HUES64 (cell line): ENCODE results near the gene CAMK2A.

Experiments
- H3K27ac ChIP-seq: 2 replicates; pipeline ENCODE4 v1.7.0; 2013; ENCODE audit warnings: low read depth, low read length, inconsistent platforms
- H3K27me3 ChIP-seq: 2 replicates; pipeline ENCODE4 v1.6.1; 2013; ENCODE audit warnings: mild to moderate bottlenecking, low read length; ENCODE audit not compliant: insufficient read depth
- H3K36me3 ChIP-seq: 2 replicates; pipeline ENCODE4 v1.6.1; 2013; ENCODE audit warnings: mild to moderate bottlenecking, low read length; ENCODE audit not compliant: insufficient read depth
- H3K4me1 ChIP-seq: 2 replicates; pipeline ENCODE4 v1.6.1; 2013; ENCODE audit warnings: mild to moderate bottlenecking, low read length, moderate library complexity; ENCODE audit not compliant: insufficient read depth
- H3K4me3 ChIP-seq: 2 replicates; pipeline ENCODE4 v1.5.1; 2013; ENCODE audit warnings: mild to moderate bottlenecking, low read length, moderate library complexity
- H3K9ac ChIP-seq: 2 replicates; pipeline ENCODE4 v1.6.1; 2013; ENCODE audit warnings: mild to moderate bottlenecking, low read depth, low read length
- H3K9me3 ChIP-seq: 2 replicates; pipeline ENCODE4 v1.6.1; 2013; ENCODE audit warnings: low read depth, low read length; ENCODE audit not compliant: insufficient read depth
- WGBS: fragments of 150-250, 120-280 bp; methylation state at CpG from one replicate; pipeline ENCODE4 v1.1.7; 2013; ENCODE audit warnings: missing lambda C conversion rate; 5-methylcytosine and 5-hydroxymethylcytosine counted together

CAMK2A gene

DNA sequence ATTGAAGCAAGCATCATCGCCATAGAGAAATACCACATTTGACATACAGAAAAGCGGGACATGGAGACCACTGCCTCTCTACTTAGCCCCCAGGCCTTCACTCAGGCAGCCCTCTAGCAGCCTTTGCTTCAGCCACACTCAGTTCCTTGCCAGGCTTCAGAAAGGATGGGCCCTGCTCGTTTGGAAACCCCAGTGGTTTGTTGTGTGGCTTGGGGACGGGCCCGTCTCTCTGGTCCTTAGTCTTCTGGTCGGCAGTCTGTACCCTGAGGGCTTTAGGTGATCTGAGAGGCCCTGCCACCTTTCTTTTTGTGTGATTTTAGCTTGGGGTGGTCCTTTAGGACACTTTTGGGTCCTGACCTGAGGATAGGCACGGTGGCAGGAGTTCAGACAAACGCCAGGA, 34.2 kb upstream of the CAMK2A start:
- no peaks in the 10 kb centered on the region for H3K36me3 ChIP-seq
- no peak overlapping the region for H3K4me3 ChIP-seq
- no peaks in the 10 kb centered on the region for H3K9me3 ChIP-seq
- no peak overlapping the region for H3K9ac ChIP-seq
- peaks cover 13% of the 10 kb centered on the region for H3K4me1 ChIP-seq
- H3K27me3 ChIP-seq: no peaks in the 10 kb centered on the region
- 81% methylated on average over 8 of the region's 8 CpGs for WGBS
- no peak overlapping the region for H3K27ac ChIP-seq

DNA sequence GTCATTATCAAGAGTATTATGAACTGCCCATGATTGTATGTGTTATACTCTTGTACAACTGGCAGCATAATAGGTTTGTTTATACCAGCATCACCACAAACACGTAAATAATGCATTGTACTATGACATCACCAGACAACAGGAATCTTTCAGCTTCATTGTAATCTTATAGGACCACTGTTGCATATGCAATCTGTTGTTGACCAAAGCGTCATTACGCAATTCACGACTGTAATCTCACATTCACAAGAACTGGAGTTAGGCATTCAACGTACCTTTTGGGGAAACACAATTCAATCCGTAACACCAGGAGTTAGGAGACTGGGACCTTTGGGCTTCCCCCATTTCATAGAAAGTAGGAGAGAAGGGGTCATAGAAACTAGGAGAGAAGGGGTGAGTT, 33.5 kb upstream of the CAMK2A start:
- Histone ChIP-seq H3K36me3 (no peaks in the 10 kb centered on the region), H3K27ac (no peak overlapping the region), H3K27me3 (no peaks in the 10 kb centered on the region), H3K4me1 (peaks cover 20% of the 10 kb centered on the region), H3K9ac (no peak overlapping the region), H3K4me3 (no peak overlapping the region), H3K9me3 (no peaks in the 10 kb centered on the region)
- WGBS: 95% methylated on average over 6 of the region's 6 CpGs

DNA sequence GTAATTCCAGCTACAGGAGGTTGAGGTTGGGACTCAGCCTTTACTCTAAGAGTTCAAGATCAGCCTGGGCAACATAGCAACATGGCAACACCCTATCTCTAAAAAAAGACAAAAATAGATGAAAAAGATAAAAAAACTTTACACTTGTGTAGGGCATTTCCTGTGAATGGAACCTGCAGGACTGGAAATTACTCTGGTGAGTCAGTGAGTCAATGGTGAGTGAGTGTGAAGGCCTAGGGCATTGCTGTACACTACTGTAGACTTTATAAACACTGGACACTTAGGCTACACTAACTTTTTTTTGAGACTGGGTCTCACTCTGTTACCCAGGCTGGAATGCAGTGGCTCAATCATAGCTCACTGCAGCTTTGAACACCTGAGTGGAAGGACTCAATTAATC, 32.6 kb upstream of the CAMK2A start:
- no peaks in the 10 kb centered on the region for H3K9me3 ChIP-seq
- peaks cover 26% of the 10 kb centered on the region for H3K4me1 ChIP-seq
- H3K27me3 ChIP-seq: no peaks in the 10 kb centered on the region
- no peak overlapping the region for H3K9ac ChIP-seq
- no peaks in the 10 kb centered on the region for H3K36me3 ChIP-seq
- H3K27ac ChIP-seq: no peak overlapping the region
- H3K4me3 ChIP-seq: no peak overlapping the region

DNA sequence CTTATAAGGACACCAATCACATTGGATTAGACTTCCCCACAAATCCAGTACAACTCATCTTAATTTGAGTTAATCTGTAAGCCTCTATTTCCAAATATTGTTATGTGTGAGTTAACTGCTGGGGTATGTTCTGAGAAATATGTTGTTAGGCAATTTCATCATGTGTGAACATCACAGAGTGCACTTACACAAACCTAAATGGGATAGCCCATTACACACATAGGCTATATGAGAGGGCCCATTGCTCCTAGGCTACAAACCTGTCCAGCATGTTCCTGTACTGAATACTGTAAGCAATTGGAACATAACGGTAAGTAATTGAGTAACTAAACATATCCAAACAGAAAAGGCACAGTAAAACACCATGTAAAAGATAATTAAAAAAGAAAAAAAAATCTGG, 32.2 kb upstream of the CAMK2A start:
- no peak overlapping the region for H3K4me3 ChIP-seq
- H3K4me1 ChIP-seq: peaks cover 22% of the 10 kb centered on the region
- no peaks in the 10 kb centered on the region for H3K9me3 ChIP-seq
- H3K9ac ChIP-seq: no peak overlapping the region
- 100% methylated on average over 1 of the region's 1 CpG for WGBS
- H3K27me3 ChIP-seq: no peaks in the 10 kb centered on the region
- H3K36me3 ChIP-seq: no peaks in the 10 kb centered on the region
- H3K27ac ChIP-seq: no peak overlapping the region

DNA sequence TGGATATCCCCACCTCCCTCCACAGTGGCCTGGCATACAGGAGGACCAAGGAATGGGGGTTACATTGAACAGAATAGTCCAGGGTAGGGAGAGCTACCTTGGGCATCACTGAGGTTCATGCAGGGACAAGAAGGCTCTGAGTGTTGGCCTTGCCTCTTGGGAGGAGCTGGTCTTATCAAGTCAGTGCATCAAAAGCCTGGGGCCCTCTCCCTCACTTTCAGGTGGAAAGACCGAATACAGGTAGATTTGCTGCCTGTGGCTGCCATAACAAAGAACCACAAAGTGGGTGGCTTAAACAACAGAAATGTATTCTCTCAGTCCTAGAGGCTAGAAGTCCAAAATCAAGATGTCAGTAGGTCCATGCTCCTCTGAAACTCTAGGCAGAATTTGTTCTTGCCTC, 31.6 kb upstream of the CAMK2A start:
- Histone ChIP-seq H3K27me3 (no peaks in the 10 kb centered on the region), H3K9me3 (no peaks in the 10 kb centered on the region), H3K4me3 (no peak overlapping the region), H3K27ac (no peak overlapping the region), H3K9ac (no peak overlapping the region), H3K4me1 (peaks cover 22% of the 10 kb centered on the region), H3K36me3 (no peaks in the 10 kb centered on the region)
- WGBS: 93% methylated on average over 1 of the region's 1 CpG

DNA sequence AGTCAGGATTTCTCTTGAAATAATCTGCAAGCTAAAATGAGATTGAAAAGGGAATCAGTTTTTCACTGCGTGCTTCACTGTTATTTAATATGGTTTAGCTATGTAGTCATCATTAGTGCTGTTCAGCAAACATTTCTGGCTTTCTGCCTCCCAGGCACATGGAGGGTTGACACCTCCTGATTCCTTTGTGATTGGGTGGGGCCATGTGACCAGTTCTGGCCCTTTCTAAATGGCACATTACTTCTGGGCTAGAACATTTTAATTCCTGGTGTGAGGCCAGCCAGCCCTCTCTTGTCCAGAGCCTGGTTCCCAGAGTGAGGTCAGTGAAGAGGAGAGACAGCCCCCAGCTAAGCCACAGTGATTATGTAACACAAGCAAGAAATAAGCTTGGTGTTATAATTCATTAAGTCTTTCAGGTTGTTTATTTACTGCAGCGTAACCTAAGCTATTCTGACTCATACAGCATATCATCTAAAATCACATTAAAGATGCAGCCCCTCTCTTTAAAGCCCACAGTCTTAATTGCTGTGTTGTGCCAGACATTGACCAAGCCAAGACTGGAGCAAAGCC, 30.6 kb upstream of the CAMK2A start:
- H3K27ac ChIP-seq: no peak overlapping the region
- 92% methylated on average over 2 of the region's 2 CpGs for WGBS
- H3K9ac ChIP-seq: no peak overlapping the region

DNA sequence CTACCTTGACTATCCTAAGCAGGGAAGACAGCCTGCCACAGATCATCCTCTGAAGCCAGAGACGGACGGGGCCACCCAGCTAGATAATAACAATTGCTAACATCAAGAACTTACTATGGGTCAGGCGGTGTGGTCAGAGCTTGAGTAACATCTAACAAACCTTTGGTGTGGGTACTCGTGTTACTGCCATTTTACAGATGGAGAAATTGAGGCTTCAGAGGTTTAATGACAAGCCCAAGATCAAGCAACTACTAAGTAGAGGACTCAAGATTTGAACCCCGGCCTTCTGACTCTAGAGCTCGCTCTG, 29.9 kb upstream of the CAMK2A start:
- Histone ChIP-seq H3K9me3 (no peaks in the 10 kb centered on the region), H3K27me3 (no peaks in the 10 kb centered on the region), H3K4me3 (no peak overlapping the region), H3K27ac (no peak overlapping the region), H3K9ac (no peak overlapping the region), H3K36me3 (no peaks in the 10 kb centered on the region), H3K4me1 (peaks cover 22% of the 10 kb centered on the region)
- 88% methylated on average over 4 of the region's 6 CpGs for WGBS

More for the DNA sequence above, 30.6 kb upstream of the CAMK2A start:
- Histone ChIP-seq H3K27me3 (no peaks in the 10 kb centered on the region), H3K4me3 (no peak overlapping the region), H3K36me3 (no peaks in the 10 kb centered on the region), H3K4me1 (peaks cover 22% of the 10 kb centered on the region), H3K9me3 (no peaks in the 10 kb centered on the region)

DNA sequence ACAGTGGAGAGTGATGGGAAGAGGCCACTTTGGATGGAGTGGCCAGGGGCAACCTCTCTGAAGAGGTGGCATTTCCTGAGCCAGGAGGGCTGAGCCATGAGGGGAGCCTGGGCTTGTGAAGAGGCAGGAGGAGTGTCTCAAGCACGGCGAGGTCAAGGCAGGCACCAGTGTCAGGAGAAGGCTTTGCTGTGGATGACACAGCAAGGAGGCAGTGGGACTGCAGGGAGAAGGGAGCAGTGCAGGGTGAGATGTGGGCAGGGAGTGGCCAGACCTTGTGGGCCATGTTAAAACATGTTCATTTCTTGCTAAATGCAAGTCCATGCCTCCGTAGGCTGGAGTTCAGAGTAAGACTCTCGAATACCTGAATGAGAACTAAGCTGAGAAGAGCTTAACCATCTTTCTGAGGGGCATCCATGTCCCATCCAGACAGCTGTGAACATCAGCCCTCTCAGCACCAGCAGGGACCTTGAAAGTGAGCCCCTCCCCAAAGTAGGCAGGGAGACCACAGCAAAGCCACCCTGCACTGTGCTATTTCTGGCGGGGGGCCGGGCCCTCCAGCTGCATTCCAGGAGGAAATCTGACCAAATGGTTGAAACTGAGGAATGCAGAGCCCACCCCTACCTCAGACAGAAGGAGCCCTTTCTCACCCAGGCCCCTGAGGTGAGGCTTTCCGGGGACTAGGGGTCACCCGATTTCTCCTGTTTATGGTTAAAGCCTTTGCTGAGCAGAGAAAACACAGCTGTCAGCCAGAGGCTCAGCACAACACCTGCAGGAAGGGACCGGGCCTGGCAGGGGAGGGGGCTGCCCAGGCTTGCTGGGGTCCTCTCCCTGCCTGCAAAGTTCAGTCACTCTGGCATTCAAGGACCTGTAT, 29.3 kb upstream of the CAMK2A start:
- H3K4me1 ChIP-seq: peaks cover 22% of the 10 kb centered on the region

DNA sequence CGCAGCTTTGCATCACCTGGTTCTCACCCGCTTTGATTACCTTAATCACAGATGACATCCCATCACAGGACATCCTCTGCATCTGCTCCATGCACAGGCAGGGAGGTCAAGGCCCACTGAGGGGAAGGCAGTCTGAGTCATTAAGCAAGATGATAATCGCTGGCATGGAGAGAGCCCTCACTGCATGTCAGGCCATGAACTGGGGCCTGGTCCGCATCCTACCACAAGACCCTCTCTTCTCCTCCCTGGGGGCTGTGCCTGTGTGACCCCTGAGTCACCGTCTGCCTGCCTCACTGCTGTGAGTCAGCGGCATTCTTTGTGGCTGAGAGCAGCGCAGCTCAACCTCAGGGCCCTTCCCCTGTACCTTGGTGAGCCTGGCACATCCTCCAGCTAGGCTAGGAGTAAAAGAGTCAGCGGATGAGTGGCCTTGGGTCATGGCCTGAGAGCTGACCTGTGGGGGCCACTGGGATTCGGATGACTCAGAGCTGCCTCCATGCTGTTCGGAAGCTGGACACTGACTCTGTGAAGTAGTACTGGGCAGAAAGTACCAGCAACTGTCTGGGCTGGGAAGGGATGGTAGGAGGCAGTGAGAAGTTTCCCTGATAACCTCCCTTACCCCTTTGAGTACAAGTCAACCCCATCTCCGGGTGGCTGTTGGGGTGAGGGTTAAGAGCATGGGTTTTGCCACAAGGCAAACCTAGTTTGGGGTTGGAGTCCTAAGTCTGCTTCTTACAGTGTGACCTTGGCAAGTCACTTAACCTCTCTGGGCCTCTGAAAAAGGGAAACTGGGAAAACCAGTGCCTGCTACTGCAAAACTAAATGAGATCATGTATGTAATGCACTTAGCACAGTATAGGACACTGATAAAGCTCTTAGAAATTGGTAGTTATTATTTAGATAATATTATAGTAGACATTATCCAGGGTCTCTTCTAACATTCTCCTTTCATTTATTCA, 27.8 kb upstream of the CAMK2A start:
- Histone ChIP-seq H3K27ac (no peak overlapping the region), H3K4me1 (peaks cover 22% of the 10 kb centered on the region), H3K4me3 (no peak overlapping the region), H3K36me3 (no peaks in the 10 kb centered on the region), H3K27me3 (no peaks in the 10 kb centered on the region), H3K9ac (peak overlapping the region; percentile 10; the same call in 1 of the 2 replicates), H3K9me3 (no peaks in the 10 kb centered on the region)
- 67% methylated on average over 11 of the region's 11 CpGs for WGBS

More for the DNA sequence above, 29.3 kb upstream of the CAMK2A start:
- no peak overlapping the region for H3K9ac ChIP-seq
- H3K36me3 ChIP-seq: no peaks in the 10 kb centered on the region
- H3K9me3 ChIP-seq: no peaks in the 10 kb centered on the region
- no peak overlapping the region for H3K4me3 ChIP-seq
- no peak overlapping the region for H3K27ac ChIP-seq
- no peaks in the 10 kb centered on the region for H3K27me3 ChIP-seq
- 64% methylated on average over 9 of the region's 9 CpGs for WGBS

DNA sequence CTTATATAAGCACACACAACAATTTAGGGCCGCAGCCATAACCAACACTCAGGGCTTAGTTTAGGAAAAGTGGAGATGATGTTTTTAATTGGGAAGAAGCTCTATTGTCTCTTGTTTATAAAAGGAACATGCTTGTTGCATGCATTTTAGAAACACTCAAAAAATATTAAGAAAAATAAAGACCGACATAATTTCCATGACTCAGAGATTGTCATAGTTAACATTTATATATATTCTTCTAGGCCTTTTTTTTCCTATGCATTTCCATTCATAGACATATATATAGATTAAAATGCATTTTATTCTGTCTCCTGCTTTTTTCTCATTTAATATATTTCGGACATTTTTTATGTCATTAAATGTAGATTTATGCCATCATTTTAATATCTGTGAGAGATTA, 26.7 kb upstream of the CAMK2A start:
- no CpG with 5 or more reads among the region's 3 CpGs for WGBS
- Histone ChIP-seq H3K27ac (no peak overlapping the region), H3K4me3 (no peak overlapping the region), H3K27me3 (no peaks in the 10 kb centered on the region), H3K9me3 (no peaks in the 10 kb centered on the region), H3K36me3 (no peaks in the 10 kb centered on the region), H3K4me1 (peaks cover 25% of the 10 kb centered on the region), H3K9ac (no peak overlapping the region)

DNA sequence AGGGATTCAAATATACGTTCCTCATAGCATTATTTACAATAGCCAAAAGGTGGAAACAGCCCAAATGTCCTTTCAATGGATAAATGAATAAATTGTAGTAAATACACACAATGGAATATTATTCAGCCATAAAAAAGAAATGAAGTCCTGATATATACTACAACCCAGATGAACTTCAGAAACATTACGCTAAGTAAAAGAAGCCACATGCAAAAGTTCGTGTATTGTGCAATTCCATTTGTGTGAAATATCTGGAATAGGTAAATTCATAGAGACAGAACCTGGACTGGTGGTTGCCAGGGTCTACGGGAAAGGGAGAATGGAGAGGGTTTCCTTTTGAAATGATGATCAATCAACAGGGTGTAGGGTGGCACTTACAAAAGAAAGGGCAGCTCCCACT, 25.7 kb upstream of the CAMK2A start:
- H3K9ac ChIP-seq: no peak overlapping the region
- H3K27me3 ChIP-seq: no peaks in the 10 kb centered on the region
- WGBS: 89% methylated on average over 4 of the region's 4 CpGs
- H3K9me3 ChIP-seq: no peaks in the 10 kb centered on the region
- H3K4me1 ChIP-seq: peaks cover 28% of the 10 kb centered on the region
- H3K4me3 ChIP-seq: no peak overlapping the region
- H3K27ac ChIP-seq: no peak overlapping the region
- no peaks in the 10 kb centered on the region for H3K36me3 ChIP-seq
